GM18520 (cell line): ENCODE results near the gene C2orf76.

Experiments used
- ATAC-seq: cut with Tn5 transposase; IDR thresholded peaks from one replicate; pipeline ENCODE4 v1.9.1; 2021; ENCODE audit not compliant: unreplicated experiment

Gene C2orf76

DNA sequence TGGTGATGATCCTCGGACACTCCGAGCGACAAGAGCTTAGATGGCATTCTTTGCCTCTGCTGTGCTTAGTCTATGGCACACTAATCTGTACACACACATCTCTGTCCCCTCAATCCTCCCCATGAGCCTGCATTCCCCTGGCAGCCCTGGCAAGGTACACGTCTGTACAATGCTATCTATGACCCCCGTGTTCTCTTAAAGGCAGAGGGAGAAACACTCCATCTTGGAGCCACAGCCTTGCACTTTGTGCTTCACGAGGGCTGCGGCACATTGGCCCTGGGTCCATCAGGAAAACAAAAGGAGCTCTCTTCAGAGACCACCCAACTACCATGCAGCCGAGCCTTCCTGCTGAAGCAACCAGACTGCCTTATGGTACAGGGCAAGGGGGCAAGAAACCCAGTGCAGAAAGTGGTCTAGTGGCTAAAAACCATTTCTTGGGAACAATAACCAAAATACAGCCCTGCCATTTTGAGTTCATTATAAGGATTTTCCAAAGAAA lies 100.5 kb downstream of the C2orf76 start:
- ATAC-seq, result no peak

GRCh38 chr2:119265693-119266066 lies 101.0 kb downstream of the C2orf76 start:
- ATAC-seq, result no peak

DNA sequence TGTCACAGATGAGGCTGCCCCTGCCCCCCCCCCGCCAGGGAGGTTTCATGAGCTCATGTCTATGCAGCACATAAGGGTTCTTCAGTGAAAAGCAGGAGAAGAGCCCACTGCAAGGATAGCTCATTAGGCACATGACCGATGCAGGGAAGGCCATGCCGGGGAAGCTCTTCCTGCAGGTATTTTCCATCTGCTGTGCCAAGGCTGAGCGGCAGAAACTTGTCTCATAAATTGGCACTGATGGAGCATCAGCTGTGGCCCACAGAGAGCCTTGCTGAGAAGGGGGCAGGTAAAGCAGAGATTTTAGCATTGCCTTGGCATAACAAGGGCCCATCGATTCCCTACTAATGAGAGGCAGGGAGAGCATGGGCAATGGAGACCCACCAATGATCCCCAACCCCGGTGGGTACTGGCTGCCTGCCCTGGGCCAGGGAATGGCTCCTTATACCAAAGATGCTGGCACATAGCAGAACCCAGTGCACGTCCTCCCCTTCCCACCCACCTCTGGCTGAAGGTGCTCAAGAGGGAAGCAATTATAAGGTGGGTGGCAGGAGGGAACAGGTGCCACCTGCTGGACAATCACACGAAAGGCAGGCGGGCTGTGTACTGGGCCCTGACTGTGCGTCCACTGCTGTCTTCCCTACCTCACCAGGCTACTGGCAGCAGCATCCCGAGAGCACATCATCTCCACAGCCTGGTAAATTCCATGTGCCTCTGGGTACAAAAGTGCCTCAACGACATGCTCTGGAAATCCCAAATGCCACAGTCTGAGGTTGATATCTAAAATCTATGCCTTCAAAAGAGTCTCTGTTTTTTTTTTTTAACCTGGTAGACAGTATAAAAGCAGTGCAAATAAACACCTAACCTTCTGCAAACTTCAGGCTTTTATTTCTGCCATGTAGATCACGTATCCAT lies 101.6 kb downstream of the C2orf76 start:
- peak; percentile 80 for ATAC-seq

- ATAC-seq, result no peak
These were observed 103.0 kb downstream of the C2orf76 start for GRCh38 chr2:119263656-119264055.

GRCh38 chr2:119263025-119263424 lies 103.6 kb downstream of the C2orf76 start:
- ATAC-seq, result no peak

- ATAC-seq, result no peak
These were observed 105.0 kb downstream of the C2orf76 start for GRCh38 chr2:119261493-119262225.

DNA sequence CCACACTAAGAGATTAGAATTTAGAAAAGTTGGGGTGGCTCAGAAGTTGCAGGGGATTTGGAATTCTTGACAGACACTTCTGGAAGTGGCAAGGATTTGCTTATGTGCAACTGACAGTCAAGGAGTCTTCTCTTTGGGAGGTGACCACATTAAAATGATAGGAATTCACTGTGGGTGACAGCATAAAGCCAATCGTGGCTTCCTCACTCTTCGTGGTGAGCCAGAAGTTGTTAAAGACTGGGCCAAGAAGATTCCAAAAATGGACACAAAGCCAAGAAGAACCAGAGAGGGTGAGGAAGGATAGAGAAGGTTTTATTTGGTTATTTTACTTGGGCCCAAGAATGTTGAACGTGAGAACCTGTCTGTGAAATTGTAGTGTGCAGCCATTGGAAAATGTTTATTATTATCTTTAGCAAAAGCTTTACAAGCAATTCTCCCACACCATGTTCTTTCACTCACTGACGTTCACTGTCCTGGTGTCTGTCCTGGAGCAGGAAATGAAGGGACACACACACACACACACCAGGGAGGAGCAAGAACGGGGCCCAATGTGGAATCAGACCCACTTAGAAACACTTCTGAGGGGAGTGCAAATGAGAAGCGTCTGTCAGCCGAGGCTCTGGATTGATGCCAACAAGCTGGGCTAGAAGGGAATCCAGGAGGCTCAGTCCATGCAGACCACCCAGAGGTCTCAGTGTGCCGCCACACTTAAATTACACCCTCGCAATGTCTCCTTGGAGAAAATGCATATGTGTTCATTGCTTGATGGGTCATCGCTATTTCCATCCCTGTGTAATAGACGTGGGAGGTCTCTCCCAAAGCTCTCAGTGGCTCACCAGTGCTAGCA lies 105.8 kb downstream of the C2orf76 start:
- no peak for ATAC-seq

DNA sequence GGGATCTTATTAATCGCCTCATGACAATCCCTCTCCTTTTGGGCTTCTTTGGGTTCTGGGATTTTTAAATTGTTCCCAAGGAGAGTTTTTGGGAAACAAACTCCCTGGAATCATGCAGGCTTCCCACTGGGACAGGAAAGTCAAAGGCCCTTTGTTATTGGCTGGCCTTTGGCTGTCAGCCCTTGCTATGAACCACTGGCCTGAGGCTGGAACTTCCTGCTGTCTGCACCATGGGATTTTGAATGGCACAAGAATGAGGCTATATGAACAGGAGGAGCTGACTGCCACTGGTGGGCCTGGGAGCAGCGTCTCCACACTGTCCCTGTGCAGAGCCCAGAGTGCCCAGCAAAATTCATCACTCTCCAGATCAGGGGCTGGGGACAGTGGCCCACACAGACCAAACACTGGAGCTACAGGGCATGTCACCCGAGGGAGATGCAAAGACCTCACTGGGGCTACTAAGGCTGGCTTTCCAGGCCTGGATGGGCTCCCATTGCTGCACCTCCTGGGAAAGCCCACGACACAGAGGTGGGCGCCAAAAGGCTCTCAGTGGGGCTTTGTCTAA lies 107.3 kb downstream of the C2orf76 start:
- no peak for ATAC-seq

GRCh38 chr2:119257198-119257597 lies 109.4 kb downstream of the C2orf76 start:
- no peak for ATAC-seq

DNA sequence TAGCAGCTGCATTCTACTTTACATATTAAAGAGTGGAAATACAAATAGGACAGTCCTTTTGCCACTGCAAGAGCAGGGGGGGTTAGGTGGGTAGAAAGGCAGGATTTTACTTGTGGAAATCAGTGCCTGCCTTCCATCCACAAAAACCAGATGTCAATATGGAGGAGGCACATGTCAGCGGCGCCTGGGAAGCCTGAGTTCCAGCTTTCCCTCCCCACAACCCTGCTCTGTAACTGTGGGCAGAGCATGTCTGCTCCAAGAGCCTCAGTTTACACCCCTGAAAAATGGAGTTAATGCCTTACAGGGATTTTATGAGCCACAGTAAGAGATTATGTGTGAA lies 110.1 kb downstream of the C2orf76 start:
- no peak for ATAC-seq

DNA sequence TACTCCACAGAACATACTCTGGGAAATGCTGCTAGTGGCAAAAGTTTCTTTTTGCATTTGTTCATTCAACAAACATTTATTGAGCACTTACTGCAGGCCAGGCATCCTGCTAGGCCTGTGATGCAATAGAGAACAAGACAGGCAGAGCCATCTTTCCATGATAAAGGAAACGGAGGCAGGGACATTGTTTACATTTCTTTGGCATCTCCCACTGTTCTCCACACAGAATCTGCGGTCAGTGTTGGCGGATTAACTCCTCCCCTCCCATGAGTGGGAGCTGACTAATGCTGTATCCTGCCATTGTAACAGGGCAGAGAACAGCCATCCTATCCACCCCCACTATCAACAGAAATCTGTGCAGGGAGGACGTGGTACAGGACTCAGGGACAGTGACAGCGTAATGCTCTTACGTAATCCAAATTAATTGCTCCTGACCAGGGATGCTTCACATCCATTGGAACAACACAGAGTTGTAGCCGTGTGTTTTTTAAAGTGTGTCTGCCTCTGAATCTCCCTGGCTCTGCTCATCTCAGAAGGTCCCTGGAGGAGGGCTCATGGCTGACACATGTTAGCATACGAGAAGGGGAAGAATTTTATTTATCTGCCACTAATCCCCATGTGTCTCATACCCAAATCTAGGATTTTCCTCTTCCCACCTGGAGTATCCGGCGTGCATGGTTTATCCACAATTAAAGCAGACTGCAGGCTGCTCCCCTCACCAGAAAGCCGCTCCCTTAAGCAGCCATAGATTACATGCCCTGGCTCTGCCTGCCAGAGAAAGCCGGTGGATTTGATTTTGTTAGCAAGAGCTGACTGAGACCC lies 110.7 kb downstream of the C2orf76 start:
- ATAC-seq, result no peak

GRCh38 chr2:119254601-119255080 lies 112.0 kb downstream of the C2orf76 start:
- ATAC-seq, result no peak

GRCh38 chr2:119253760-119254600 lies 112.7 kb downstream of the C2orf76 start:
- ATAC-seq, result no peak

DNA sequence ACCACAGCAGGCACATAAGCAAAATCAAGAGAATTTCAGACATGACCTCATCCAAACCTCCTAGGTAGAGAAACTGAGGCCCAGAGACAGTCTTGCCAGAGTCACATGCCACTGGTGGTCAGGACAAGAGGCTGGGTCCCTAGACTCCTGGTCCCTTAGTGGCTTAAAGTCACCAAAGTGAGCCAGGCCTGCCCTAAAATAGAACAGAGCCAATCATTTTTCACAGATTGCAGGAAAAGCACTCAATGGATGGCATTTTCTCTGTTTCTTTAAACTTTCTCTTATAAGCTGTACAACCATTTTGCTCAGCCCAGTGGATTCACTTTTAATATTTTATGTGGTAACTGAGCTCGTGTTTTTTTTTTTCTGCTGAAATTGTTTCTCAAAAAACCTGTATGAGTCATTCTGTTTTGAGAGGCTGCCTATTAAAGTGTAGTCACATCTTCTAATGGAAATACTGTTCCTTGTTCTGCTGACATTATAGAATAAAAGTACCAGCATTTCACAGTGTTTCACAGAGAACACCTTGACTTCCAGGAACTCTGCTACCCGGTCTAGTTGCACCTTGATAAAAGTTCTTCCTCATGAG lies 113.4 kb downstream of the C2orf76 start:
- no peak for ATAC-seq
